CD14-positive monocyte (primary cell): Measurements from ENCODE around the gene SSB. TPM values are rescaled to one million over a fixed set of nuclear protein-coding genes. Genes with fewer than 3 reads are reported as not detected.
"Not testable (repeated sequence)": the region's sequence is repeated elsewhere in the genome, so short reads cannot be mapped to it uniquely, and the experiment has no call there.

Experiments
- DNase-seq, 3 donors: peaks; one replicate each; pipeline ENCODE4 v3.0.0-alpha.2; 2011 to 2022
- H2AFZ ChIP-seq: 2 replicates; pipeline ENCODE4 v1.6.0; 2012; ENCODE audit warnings: mild to moderate bottlenecking, low read depth, low read length, inconsistent platforms; ENCODE audit not compliant: insufficient read depth, poor library complexity, severe bottlenecking
- H3K27ac ChIP-seq, 2 donors: 1 replicate in 1 of 2; 2 replicates in 1 of 2; pipeline ENCODE4 v1.5.1; 2012 to 2013; ENCODE audit warnings: low read length in 2 of 2, control low read depth in 1 of 2, inconsistent platforms in 1 of 2, low read depth in 1 of 2, mild to moderate bottlenecking in 1 of 2
- H3K27me3 ChIP-seq, 2 donors: one replicate each; pipeline versions ENCODE4 v1.6.0 to v1.6.1; 2011 to 2013; ENCODE audit warnings: low read length in 2 of 2; ENCODE audit not compliant: control insufficient read depth in 2 of 2, insufficient read depth in 2 of 2
- H3K36me3 ChIP-seq, 2 donors: replicated peaks in 1 of 2; 1 replicate in 1 of 2; 2 replicates in 1 of 2; pipeline versions ENCODE4 v1.5.1 to v1.6.1; 2012 to 2013; ENCODE audit warnings: low read length in 2 of 2, control low read depth in 1 of 2, inconsistent platforms in 1 of 2, mild to moderate bottlenecking in 1 of 2; ENCODE audit not compliant: insufficient read depth in 2 of 2, control insufficient read depth in 1 of 2
- H3K4me1 ChIP-seq, 2 donors: 1 replicate in 1 of 2; 2 replicates in 1 of 2; pipeline versions ENCODE4 v1.5.1 to v1.6.1; 2012 to 2013; ENCODE audit warnings: low read length in 2 of 2, control low read depth in 1 of 2, inconsistent platforms in 1 of 2, mild to moderate bottlenecking in 1 of 2, moderate library complexity in 1 of 2; ENCODE audit not compliant: insufficient read depth in 2 of 2, control insufficient read depth in 1 of 2
- H3K4me2 ChIP-seq: replicated peaks from 2 replicates; pipeline ENCODE3; 2012; ENCODE audit warnings: low read length, moderate library complexity, mild to moderate bottlenecking; ENCODE audit not compliant: poor library complexity, severe bottlenecking; ENCODE audit errors: extremely low read depth
- H3K4me3 ChIP-seq, 3 experiments: fragments of 200-600 bp in 1 of 3; sonication (generic) in 1 of 3; replicated peaks in 1 of 3; 1 replicate in 2 of 3; 2 replicates in 1 of 3; pipeline ENCODE4 v1.5.1; 2011 to 2013; ENCODE audit warnings: low read length in 3 of 3, mild to moderate bottlenecking in 3 of 3, control low read depth in 2 of 3, low read depth in 2 of 3, inconsistent platforms in 1 of 3, moderate library complexity in 1 of 3
- H3K79me2 ChIP-seq: 2 replicates; pipeline ENCODE4 v1.6.0; 2012; ENCODE audit warnings: mild to moderate bottlenecking, control low read depth, inconsistent platforms, low read length, moderate library complexity; ENCODE audit not compliant: insufficient read depth
- H3K9ac ChIP-seq: 2 replicates; pipeline ENCODE4 v1.6.0; 2017; ENCODE audit warnings: low read length, mild to moderate bottlenecking; ENCODE audit not compliant: insufficient read depth, poor library complexity, severe bottlenecking
- H3K9me3 ChIP-seq, 2 donors: replicated peaks in 1 of 2; 1 replicate in 1 of 2; 2 replicates in 1 of 2; pipeline versions ENCODE4 v1.5.1 to v1.6.1; 2012 to 2013; ENCODE audit warnings: low read length in 2 of 2, control low read depth in 1 of 2; ENCODE audit not compliant: control insufficient read depth in 1 of 2, insufficient read depth in 1 of 2
- H4K20me1 ChIP-seq: 2 replicates; pipeline ENCODE4 v1.6.0; 2012; ENCODE audit warnings: mild to moderate bottlenecking, low read length, control low read depth, moderate library complexity; ENCODE audit not compliant: insufficient read depth
- H3K27ac Mint-ChIP-seq, 7 donors: one replicate each; pipeline ENCODE4 v1.8.0; 2020; ENCODE audit warnings: mild to moderate bottlenecking in 7 of 7, mixed read lengths in 7 of 7, moderate library complexity in 6 of 7, inconsistent platforms in 2 of 7
- H3K27me3 Mint-ChIP-seq, 3 donors: one replicate each; pipeline ENCODE4 v1.8.0; 2021 to 2022; ENCODE audit warnings: low read depth in 3 of 3, mild to moderate bottlenecking in 3 of 3, mixed read lengths in 3 of 3, moderate library complexity in 3 of 3, inconsistent platforms in 1 of 3
- H3K36me3 Mint-ChIP-seq, 2 donors: one replicate each; pipeline ENCODE4 v1.8.0; 2020; ENCODE audit warnings: mixed read lengths in 2 of 2, inconsistent platforms in 1 of 2, mild to moderate bottlenecking in 1 of 2
- H3K4me1 Mint-ChIP-seq: one replicate; pipeline ENCODE4 v1.8.0; 2020; ENCODE audit warnings: mild to moderate bottlenecking, mixed read lengths
- H3K4me3 Mint-ChIP-seq, 2 donors: one replicate each; pipeline ENCODE4 v1.8.0; 2020; ENCODE audit warnings: mild to moderate bottlenecking in 2 of 2, mixed read lengths in 2 of 2, moderate library complexity in 1 of 2
- H3K9me3 Mint-ChIP-seq, 7 donors: one replicate each; pipeline ENCODE4 v1.8.0; 2020 to 2022; ENCODE audit warnings: mixed read lengths in 7 of 7, mild to moderate bottlenecking in 6 of 7, moderate library complexity in 6 of 7, inconsistent platforms in 2 of 7
- CTCF ChIP-seq: fragments of 200-600 bp; IDR thresholded peaks from one replicate; pipeline ENCODE4 v1.8.0; 2022; ENCODE audit warnings: antibody characterized with exemption, mild to moderate bottlenecking
- WGBS: methylation state at CpG from one replicate; pipeline ENCODE4 v1.1.5; 2013; ENCODE audit warnings: missing lambda C conversion rate; ENCODE audit not compliant: insufficient coverage; 5-methylcytosine and 5-hydroxymethylcytosine counted together
- intact Hi-C, 2 donors: fragments of 100-400 bp; cut with micrococcal nuclease; formaldehyde crosslinking; loops; one replicate each; pipeline versions ENCODE4 v1.15.0 to v1.15.1; 2023
- polyA plus RNA-seq, 3 donors: library from polyadenylated mRNA; depleted of rRNA in 1 of 3; unstranded in 2 of 3; stranded (reverse) in 1 of 3; fragments of 300-500 nt in 2 of 3; fragments of >200 nt in 1 of 3; fragmentation: Illumina TruSeq in 2 of 3; gene quantifications; 1 replicate in 2 of 3; 2 replicates in 1 of 3; pipeline ENCODE4 v1.2.3, GENCODE V29; 2012 to 2021

The SSB gene
- polyA plus RNA-seq, 3 donors = 32.6 to 88.7 (median 60.2) TPM

- Histone ChIP-seq H3K27ac (no peak overlapping the region), H3K9me3 (no peaks in the 10 kb centered on the region), H4K20me1 (no peaks in the 10 kb centered on the region), H3K4me3 (no peak overlapping the region), H2AFZ (no peak overlapping the region), H3K9ac (no peak overlapping the region), H3K4me2 (no peak overlapping the region), H3K27me3 (no peaks in the 10 kb centered on the region), H3K4me1 (no peaks in the 10 kb centered on the region), H3K36me3 (no peaks in the 10 kb centered on the region), H3K79me2 (no peaks in the 10 kb centered on the region)
- Mint-ChIP-seq H3K36me3 (no peaks in the 10 kb centered on the region), H3K4me1 (no peaks in the 10 kb centered on the region), H3K27ac (no peak overlapping the region), H3K27me3 (no peaks in the 10 kb centered on the region), H3K4me3 (no peak overlapping the region), H3K9me3 (peaks cover 0 to 5% (median 0%) of the 10 kb centered on the region in 7 donors)
- TF ChIP-seq CTCF = no peak
- intact Hi-C loops = no loop called here
- WGBS = 80% methylated on average over 5 of the region's 7 CpGs
- no peak for DNase-seq
Observed at GRCh38 chr2:169759987-169760386, 38.7 kb upstream of the SSB start.

GRCh38 chr2:169760798-169761197 is 37.9 kb upstream of the SSB start:
- H3K4me3 Mint-ChIP-seq, H3K4me3 ChIP-seq, H3K36me3 ChIP-seq, H3K4me1 Mint-ChIP-seq, intact Hi-C loops, H3K9me3 Mint-ChIP-seq, H3K36me3 Mint-ChIP-seq, H3K27ac ChIP-seq, DNase-seq, H4K20me1 ChIP-seq, H3K9ac ChIP-seq, H3K27me3 ChIP-seq, H2AFZ ChIP-seq, H3K27me3 Mint-ChIP-seq, H3K4me1 ChIP-seq, H3K79me2 ChIP-seq, H3K27ac Mint-ChIP-seq, H3K9me3 ChIP-seq, H3K4me2 ChIP-seq: not testable (repeated sequence)
- no CpG with 5 or more reads among the region's 3 CpGs for WGBS
